ENCODE data around the gene CNTNAP4.

CNTNAP4 gene

DNA sequence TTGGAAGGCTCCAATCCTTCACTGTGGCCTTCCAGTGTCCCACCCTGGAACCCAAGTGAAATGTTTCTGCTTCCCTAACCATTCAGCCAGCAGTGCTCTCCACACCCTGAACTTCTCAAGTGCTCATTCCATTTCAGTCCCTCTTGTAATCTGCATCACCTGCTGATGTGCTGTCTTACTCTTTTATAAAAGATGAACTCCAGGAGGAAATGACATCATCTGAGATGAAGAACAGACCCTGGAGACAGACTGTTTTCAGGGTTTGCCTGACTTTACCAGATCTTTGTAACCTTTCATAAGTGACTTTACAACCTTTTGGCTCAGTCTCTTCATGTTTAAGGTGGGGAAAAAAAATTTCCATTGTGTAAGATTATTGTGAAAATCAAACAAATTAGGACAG is 61.3 kb downstream of the CNTNAP4 start:
- no peak for DNase-seq (ENCODE audit: low read depth, low spot score)
- TF ChIP-seq SUZ12 (IDR thresholded peaks at IDR 0.05; ENCODE audit: extremely low read depth, insufficient read depth, insufficient read length) (no peak), ZNF274 (IDR thresholded peaks at IDR 0.05; ENCODE audit: low read depth, low read length) (no peak), YY1 (IDR thresholded peaks at IDR 0.05; ENCODE audit: insufficient read depth, insufficient read length) (no peak)
- H3K4me3 ChIP-seq (ENCODE audit: insufficient read length, low read depth) = no peak overlapping the region
- no peak overlapping the region for H3K9ac ChIP-seq (ENCODE audit: insufficient read length, low read depth)
- no peaks in the 10 kb centered on the region for H3K27me3 ChIP-seq (ENCODE audit: insufficient read depth, insufficient read length)
- peaks cover 15% of the 10 kb centered on the region for H3K9me3 ChIP-seq (ENCODE audit: insufficient read depth, low read length)
- H3K4me1 ChIP-seq (ENCODE audit: insufficient read depth, insufficient read length) = no peaks in the 10 kb centered on the region
- H3K36me3 ChIP-seq (ENCODE audit: insufficient read depth, insufficient read length, low read length) = no peaks in the 10 kb centered on the region

DNA sequence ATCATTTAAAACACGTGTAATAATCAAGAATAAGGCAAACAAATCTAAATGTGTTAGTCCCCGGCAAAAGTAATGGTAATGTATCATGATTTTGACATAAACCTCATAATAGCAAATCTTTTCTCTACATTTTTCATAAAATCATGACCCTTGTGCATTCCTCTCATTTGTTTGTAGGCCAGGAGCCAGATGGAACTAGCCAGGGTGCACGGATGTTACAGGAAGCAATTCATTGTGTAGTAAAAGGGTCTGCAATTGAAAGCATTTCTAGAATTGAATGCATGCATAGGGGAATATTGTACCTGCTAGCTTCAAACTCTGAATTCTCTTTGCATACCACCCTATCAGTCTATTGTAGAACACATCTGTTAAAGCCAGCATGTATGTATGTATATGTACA is 66.6 kb downstream of the CNTNAP4 start:
- Histone ChIP-seq H3K4me3 (ENCODE audit: insufficient read length, low read depth) (no peak overlapping the region), H3K4me1 (ENCODE audit: insufficient read depth, insufficient read length) (no peaks in the 10 kb centered on the region), H3K9me3 (ENCODE audit: insufficient read depth, low read length) (no peaks in the 10 kb centered on the region), H3K9ac (ENCODE audit: insufficient read length, low read depth) (no peak overlapping the region), H3K36me3 (ENCODE audit: insufficient read depth, insufficient read length, low read length) (no peaks in the 10 kb centered on the region), H3K27me3 (ENCODE audit: insufficient read depth, insufficient read length) (no peaks in the 10 kb centered on the region)
- TF ChIP-seq ZNF274 (IDR thresholded peaks at IDR 0.05; ENCODE audit: low read depth, low read length) (no peak), YY1 (IDR thresholded peaks at IDR 0.05; ENCODE audit: insufficient read depth, insufficient read length) (no peak), SUZ12 (IDR thresholded peaks at IDR 0.05; ENCODE audit: extremely low read depth, insufficient read depth, insufficient read length) (no peak)
- no peak for DNase-seq (ENCODE audit: low read depth, low spot score)

DNA sequence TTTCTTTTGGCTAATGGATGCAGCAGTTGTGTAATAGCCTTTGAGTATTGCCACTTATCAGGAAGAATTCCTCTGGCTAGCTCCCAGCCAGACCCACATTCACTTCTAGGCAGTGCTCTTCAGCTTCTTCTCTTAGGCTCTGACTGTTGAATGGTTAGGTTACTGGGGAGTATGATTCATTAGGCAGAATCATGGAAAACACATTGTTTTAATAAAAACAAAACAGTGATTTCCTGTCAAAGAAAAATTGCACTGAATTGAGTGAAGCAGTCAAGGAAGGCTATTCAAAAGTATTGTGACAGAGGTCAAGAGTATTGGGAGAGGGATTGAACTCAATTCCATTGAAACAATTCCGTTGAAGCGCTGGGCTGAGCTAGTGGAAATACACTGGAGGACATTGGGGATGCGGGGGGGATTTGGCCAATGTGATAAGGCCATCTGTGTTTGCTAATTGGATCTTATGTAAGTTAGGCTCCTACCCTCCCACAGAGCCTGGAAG is 68.0 kb downstream of the CNTNAP4 start:
- no peak for DNase-seq (ENCODE audit: low read depth, low spot score)

DNA sequence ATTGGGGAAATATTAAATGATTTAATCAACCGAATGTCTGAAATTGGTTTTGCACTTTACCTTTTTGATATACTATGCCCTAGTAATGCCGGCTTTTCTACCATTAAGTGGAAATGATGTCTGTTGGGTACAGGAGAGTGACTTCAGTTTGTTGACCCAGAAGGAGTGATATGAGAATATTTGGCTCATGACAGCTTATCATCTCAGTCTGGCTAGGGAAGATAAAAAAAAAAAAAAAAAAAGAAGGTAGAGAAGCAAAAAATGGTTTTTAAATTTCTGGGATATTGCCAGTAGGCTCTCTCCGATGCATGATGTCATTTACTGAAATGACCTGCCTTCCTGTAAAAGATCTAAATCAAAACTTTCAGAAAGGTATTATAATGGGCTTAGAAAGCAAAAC is 69.0 kb downstream of the CNTNAP4 start:
- DNase-seq (ENCODE audit: low read depth, low spot score) = no peak
- H3K27me3 ChIP-seq (ENCODE audit: insufficient read depth, insufficient read length) = no peaks in the 10 kb centered on the region
- TF ChIP-seq YY1 (IDR thresholded peaks at IDR 0.05; ENCODE audit: insufficient read depth, insufficient read length) (no peak), SUZ12 (IDR thresholded peaks at IDR 0.05; ENCODE audit: extremely low read depth, insufficient read depth, insufficient read length) (no peak), ZNF274 (IDR thresholded peaks at IDR 0.05; ENCODE audit: low read depth, low read length) (no peak)
- H3K9me3 ChIP-seq (ENCODE audit: insufficient read depth, low read length) = no peaks in the 10 kb centered on the region
- H3K4me1 ChIP-seq (ENCODE audit: insufficient read depth, insufficient read length) = no peaks in the 10 kb centered on the region
- H3K4me3 ChIP-seq (ENCODE audit: insufficient read length, low read depth) = no peak overlapping the region
- no peaks in the 10 kb centered on the region for H3K36me3 ChIP-seq (ENCODE audit: insufficient read depth, insufficient read length, low read length)
- no peak overlapping the region for H3K9ac ChIP-seq (ENCODE audit: insufficient read length, low read depth)

More for the DNA sequence above, 68.0 kb downstream of the CNTNAP4 start:
- Histone ChIP-seq H3K4me1 (ENCODE audit: insufficient read depth, insufficient read length) (no peaks in the 10 kb centered on the region), H3K9me3 (ENCODE audit: insufficient read depth, low read length) (no peaks in the 10 kb centered on the region), H3K36me3 (ENCODE audit: insufficient read depth, insufficient read length, low read length) (no peaks in the 10 kb centered on the region), H3K9ac (ENCODE audit: insufficient read length, low read depth) (no peak overlapping the region), H3K4me3 (ENCODE audit: insufficient read length, low read depth) (no peak overlapping the region), H3K27me3 (ENCODE audit: insufficient read depth, insufficient read length) (no peaks in the 10 kb centered on the region)
- no peak for TF ChIP-seq SUZ12 (IDR thresholded peaks at IDR 0.05; ENCODE audit: extremely low read depth, insufficient read depth, insufficient read length)
- TF ChIP-seq YY1 (IDR thresholded peaks at IDR 0.05; ENCODE audit: insufficient read depth, insufficient read length) = no peak
- no peak for TF ChIP-seq ZNF274 (IDR thresholded peaks at IDR 0.05; ENCODE audit: low read depth, low read length)

DNA sequence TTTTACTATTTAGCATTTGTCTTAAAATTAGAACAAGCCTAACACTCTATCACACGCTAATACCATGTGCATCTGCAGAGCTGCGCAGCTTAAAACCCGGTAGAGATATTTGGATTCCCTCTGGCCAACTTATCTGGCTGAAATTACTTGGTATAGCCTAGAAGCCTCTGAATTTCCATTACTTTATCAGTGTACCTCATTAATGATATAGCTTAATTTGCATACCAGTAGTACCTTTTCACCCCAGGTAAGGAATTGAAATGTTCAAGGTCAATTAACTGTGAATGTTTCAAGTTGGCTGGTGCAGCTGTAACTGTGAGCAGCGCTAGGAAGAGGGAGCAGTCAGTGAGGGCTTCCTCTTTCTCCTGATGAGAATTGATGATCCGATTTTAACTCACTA is 74.2 kb downstream of the CNTNAP4 start:
- Histone ChIP-seq H3K4me3 (ENCODE audit: insufficient read length, low read depth) (no peak overlapping the region), H3K9me3 (ENCODE audit: insufficient read depth, low read length) (no peaks in the 10 kb centered on the region), H3K9ac (ENCODE audit: insufficient read length, low read depth) (no peak overlapping the region), H3K27me3 (ENCODE audit: insufficient read depth, insufficient read length) (no peaks in the 10 kb centered on the region), H3K36me3 (ENCODE audit: insufficient read depth, insufficient read length, low read length) (no peaks in the 10 kb centered on the region), H3K4me1 (ENCODE audit: insufficient read depth, insufficient read length) (no peaks in the 10 kb centered on the region)
- DNase-seq (ENCODE audit: low read depth, low spot score) = no peak
- TF ChIP-seq SUZ12 (IDR thresholded peaks at IDR 0.05; ENCODE audit: extremely low read depth, insufficient read depth, insufficient read length) = no peak
- no peak for TF ChIP-seq ZNF274 (IDR thresholded peaks at IDR 0.05; ENCODE audit: low read depth, low read length)
- no peak for TF ChIP-seq YY1 (IDR thresholded peaks at IDR 0.05; ENCODE audit: insufficient read depth, insufficient read length)

DNA sequence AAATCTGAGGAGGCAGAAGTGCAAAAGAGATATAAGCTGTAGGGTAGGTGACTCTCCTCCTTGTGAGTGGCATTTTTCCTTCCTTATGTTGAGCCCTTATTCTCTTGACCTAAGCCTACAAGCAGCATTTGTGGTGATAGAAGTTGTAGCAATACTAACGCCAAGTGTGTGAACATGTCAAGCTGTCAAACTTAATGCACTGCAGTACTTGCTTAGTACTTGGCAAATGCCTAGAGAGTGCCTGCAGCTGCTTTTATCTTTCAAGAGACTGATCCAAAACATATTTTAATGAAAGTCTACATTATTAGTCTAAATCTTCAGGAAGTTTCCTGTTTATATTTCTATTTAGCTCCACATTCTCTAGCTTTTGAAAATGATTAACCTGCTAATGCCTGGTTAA is 83.2 kb downstream of the CNTNAP4 start:
- Histone ChIP-seq H3K27me3 (ENCODE audit: insufficient read depth, insufficient read length) (no peaks in the 10 kb centered on the region), H3K4me3 (ENCODE audit: insufficient read length, low read depth) (no peak overlapping the region), H3K36me3 (ENCODE audit: insufficient read depth, insufficient read length, low read length) (no peaks in the 10 kb centered on the region), H3K9ac (ENCODE audit: insufficient read length, low read depth) (no peak overlapping the region), H3K4me1 (ENCODE audit: insufficient read depth, insufficient read length) (no peaks in the 10 kb centered on the region), H3K9me3 (ENCODE audit: insufficient read depth, low read length) (no peaks in the 10 kb centered on the region)
- no peak for DNase-seq (ENCODE audit: low read depth, low spot score)
- TF ChIP-seq YY1 (IDR thresholded peaks at IDR 0.05; ENCODE audit: insufficient read depth, insufficient read length) (no peak), SUZ12 (IDR thresholded peaks at IDR 0.05; ENCODE audit: extremely low read depth, insufficient read depth, insufficient read length) (no peak), ZNF274 (IDR thresholded peaks at IDR 0.05; ENCODE audit: low read depth, low read length) (no peak)

DNA sequence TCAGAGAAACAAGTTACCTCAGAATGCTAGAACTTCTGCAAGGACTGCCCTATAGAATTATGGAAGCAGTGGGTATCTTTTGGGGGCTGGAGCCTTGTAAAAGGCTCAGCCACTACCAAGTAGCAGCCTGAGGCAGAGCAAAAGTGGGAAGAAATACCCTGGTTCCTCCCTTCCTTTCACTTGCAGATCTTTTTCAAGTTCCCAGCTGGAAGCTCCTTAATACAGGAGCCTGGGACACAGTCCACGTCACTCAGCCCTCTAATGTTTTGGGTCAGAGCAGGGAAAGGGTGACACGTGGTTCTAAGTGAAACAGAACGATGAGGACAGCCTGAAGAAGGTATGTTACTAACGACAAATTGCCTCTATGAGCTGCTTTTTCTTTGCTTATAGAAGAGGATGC is 93.1 kb downstream of the CNTNAP4 start:
- TF ChIP-seq YY1 (IDR thresholded peaks at IDR 0.05; ENCODE audit: insufficient read depth, insufficient read length) = no peak
- TF ChIP-seq ZNF274 (IDR thresholded peaks at IDR 0.05; ENCODE audit: low read depth, low read length) = no peak
- TF ChIP-seq SUZ12 (IDR thresholded peaks at IDR 0.05; ENCODE audit: extremely low read depth, insufficient read depth, insufficient read length) = no peak
- no peaks in the 10 kb centered on the region for H3K27me3 ChIP-seq (ENCODE audit: insufficient read depth, insufficient read length)
- H3K36me3 ChIP-seq (ENCODE audit: insufficient read depth, insufficient read length, low read length) = no peaks in the 10 kb centered on the region
- no peak overlapping the region for H3K4me3 ChIP-seq (ENCODE audit: insufficient read length, low read depth)
- H3K9ac ChIP-seq (ENCODE audit: insufficient read length, low read depth) = no peak overlapping the region
- H3K9me3 ChIP-seq (ENCODE audit: insufficient read depth, low read length) = no peaks in the 10 kb centered on the region
- peak; percentile 69 for DNase-seq (ENCODE audit: low read depth, low spot score)
- H3K4me1 ChIP-seq (ENCODE audit: insufficient read depth, insufficient read length) = no peaks in the 10 kb centered on the region

All from NT2/D1 (cell line).